ENCODE data around the gene UBE2Q2. TPM values are rescaled to one million over a fixed set of nuclear protein-coding genes. Genes with fewer than 3 reads are reported as not detected.
A peak's percentile ranks its signal among the peaks of the same experiment; 100 is the strongest.
"Not testable (repeated sequence)": the region's sequence is repeated elsewhere in the genome, so short reads cannot be mapped to it uniquely, and the experiment has no call there.

Gene UBE2Q2
- total RNA-seq, result 41.2 and 59.9 TPM in 2 replicates

DNA sequence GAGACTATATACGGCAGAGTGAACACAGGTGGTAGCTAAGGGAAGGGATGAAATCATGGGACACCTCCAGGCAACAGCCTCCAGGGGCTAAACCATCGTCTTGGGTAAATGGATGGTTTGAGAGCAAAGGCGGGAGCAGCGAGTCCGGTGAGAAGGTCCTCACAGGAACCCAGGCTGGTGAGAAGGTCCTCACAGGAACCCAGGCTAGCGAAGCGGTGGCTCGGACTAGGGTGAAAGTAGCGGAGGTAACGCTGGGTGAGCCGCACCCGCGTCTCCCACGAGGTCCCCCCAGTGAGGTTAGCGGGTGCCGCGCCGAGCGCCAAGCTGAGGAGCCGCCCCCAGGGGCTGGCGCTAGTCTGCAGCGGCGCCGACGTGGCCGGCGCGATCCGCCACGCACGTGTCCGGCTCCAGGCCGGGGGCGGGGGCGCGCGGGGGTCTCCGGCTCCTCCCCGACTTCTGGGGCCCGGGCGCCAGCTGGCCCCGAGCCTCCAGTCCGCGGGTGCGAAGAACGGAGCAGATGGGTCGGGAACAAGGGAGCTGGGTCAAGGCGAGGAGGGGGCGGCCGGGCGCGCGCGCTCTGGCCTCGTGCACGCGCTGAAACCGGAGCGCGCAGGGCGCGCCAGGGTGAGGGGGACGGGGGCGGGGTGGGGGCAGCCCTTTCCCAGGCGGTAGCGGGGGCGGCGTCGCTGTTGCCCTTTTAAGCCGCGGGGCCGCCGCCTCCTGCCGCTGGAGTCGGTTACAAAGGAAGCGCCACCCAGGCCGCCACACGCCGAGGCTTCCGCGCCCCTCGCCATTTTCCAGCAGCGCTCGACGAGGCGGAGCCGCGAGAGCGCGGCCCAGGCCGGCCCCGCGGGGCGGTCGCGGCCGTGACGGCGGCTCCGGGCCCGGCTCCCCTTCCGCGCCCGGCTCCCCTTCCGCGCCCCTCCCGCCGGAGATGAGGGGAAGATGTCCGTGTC is at the start of gene UBE2Q2:
UBE2Q2 (plus strand) TSS at position 726 of the 956 bp plus-strand sequence; CDS start at position 946, 220 bp downstream.
- DNase-seq (ENCODE audit: low read depth in 2 of 2), result peak; percentile 77 to 80

DNA sequence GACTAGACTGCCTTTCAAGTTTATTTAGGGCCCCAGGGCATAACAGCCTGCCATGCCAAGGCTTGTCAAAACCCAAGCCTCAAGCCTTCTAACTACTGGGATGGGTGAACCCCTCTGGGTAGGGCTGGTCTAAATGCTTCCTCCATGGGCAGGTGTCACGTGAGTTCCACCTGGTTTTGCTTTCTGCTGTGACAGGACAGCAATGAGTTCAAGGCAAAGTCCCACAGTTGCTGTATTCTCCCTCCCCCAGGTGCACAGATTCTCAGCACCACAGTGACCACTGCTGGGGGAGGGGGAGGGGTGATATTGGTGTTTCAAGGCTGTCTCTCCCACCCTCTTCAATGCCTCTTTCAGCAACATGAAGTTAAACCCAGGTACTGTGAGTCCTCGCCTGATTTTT is 46.9 kb upstream of the UBE2Q2 start:
- DNase-seq (ENCODE audit: low read depth in 2 of 2), result no peak

- not testable (repeated sequence) for DNase-seq (ENCODE audit: low read depth in 2 of 2)
These were observed 46.1 kb upstream of the UBE2Q2 start for GRCh38 chr15:75797146-75797545.

DNA sequence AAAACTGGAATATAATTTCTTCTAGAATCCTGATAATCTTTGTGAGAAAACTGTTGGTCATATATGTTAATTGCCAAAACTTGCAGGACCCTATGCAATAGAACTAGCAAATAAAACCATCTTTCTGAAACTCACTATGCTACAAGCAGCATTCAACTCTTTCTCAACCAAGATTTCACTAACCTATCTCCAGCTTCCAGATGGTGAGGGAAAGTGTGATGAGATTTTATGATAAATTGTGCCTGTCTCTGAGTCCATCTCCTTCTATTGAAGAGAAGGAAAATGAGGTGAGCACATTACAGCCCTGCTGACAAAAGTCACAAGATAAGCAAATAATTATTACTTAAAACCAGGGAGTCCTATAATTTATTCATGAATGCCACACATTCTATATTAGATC is 44.1 kb upstream of the UBE2Q2 start:
- no peak for DNase-seq (ENCODE audit: low read depth in 2 of 2)

- not testable (repeated sequence) for DNase-seq (ENCODE audit: low read depth in 2 of 2)
These were observed 42.8 kb upstream of the UBE2Q2 start for GRCh38 chr15:75800409-75800808.

DNA sequence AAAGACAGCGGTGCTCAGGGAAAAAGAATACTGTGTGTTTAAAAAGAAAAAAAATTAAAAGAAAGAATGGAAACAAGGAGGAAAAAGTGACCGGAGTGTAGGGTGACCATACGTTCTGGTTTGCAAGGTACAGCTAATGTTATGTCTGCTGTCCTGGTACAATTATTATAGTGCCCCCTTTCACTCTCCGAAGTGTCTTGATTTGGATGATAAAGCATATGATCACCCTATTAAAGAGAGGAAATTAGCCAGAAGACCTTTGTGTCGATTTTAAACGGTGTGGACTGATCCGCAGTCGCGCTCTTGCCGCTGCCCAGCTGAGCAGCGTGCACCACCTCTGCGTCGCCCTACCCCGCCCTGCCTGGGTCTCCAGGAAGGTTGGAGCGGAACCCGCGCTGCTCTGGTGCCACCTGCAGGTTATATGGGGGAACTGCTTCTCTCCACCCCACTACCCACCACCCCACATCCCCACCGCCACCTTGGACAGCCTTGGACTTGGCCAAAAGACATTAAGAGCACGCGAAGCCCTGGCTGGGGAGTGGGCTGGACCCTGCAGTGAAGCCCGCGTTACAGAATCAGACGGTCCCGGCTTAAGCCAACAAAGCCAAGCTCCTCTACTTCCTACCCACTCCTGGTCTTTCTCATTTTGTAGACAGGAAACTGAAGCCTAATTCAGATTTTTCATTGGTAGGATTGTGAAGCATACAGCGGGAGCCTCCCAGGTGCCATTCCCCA is 41.2 kb upstream of the UBE2Q2 start:
- peak; percentile 58 to 73 for DNase-seq (ENCODE audit: low read depth in 2 of 2)

GRCh38 chr15:75807486-75807885 is 35.8 kb upstream of the UBE2Q2 start:
- not testable (repeated sequence) for DNase-seq (ENCODE audit: low read depth in 2 of 2)

DNA sequence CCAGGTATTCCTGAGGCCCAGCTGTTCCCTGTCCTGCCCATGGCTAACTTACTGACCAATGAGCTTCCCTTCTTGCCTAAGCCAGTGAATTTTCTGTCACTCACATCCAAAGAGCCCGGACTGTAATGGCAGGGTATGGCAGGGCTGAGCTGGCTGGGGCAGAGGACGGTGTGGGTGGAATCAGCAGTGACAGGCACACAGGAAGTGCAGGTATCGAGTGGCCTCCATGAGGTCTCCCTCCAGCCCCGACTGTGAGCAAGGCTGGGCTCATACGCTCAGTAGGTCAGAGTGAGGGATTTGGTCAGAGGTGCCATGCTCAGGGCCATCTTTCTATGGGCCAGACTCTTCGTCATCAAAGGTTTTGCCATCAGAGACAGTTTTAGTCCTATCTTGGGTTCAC is 35.2 kb upstream of the UBE2Q2 start:
- not testable (repeated sequence) for DNase-seq (ENCODE audit: low read depth in 2 of 2)

GRCh38 chr15:75808563-75808962 is 34.7 kb upstream of the UBE2Q2 start:
- DNase-seq (ENCODE audit: low read depth in 2 of 2), result no peak

GRCh38 chr15:75809986-75810750 is 33.1 kb upstream of the UBE2Q2 start:
- DNase-seq (ENCODE audit: low read depth in 2 of 2), result peak; percentile 55 to 72

DNA sequence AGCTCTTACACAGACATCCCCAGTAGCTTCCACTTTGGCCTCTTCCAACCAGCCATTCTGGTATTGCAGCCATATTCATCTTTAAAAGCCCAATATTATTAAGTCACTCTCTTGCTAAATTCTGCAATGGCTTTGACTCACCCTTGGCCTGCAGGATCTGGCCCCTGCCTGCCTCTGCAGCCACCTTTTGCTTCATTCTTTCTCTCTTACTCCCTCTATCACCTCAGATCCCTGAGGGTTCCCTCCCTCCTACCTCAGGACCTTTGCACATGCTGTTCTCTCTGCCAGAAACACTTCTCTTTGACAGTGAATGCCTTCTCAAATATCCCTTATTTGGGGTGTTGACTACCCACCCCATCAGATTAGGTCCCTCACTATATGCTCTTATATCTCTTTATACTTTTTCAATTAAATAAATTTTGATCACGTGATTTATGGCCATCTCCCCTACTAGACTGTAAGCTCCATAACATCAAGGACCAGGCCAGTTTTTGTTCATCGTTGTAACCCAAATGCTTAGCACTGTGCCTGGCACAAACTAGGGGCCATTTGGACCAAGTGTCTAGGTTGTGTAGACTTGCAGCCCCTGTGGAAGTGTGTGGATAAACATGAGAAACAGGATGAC is 32.3 kb upstream of the UBE2Q2 start:
- DNase-seq (ENCODE audit: low read depth in 2 of 2), result no peak

DNA sequence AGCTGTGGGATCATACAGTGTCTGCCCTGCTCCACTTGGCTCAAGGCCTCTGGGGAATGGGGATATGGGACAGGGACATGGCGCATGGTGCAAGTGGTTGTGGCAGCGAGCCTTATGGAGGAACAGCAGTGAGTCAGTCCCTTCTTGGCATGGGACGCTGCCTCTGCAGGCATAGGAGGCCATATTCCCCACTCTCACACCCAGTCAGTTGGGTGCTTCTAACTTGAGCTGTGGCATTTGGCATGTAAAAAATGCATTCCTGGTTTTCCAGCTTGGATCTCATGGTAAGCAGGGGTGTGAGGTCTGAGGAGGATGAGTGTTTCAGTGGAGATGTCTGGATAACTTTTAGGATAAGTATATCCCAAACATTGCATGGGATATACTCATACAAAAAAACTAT is 31.6 kb upstream of the UBE2Q2 start:
- DNase-seq (ENCODE audit: low read depth in 2 of 2), result no peak

- DNase-seq (ENCODE audit: low read depth in 2 of 2), result no peak
These were observed 28.5 kb upstream of the UBE2Q2 start for GRCh38 chr15:75814794-75815193.

DNA sequence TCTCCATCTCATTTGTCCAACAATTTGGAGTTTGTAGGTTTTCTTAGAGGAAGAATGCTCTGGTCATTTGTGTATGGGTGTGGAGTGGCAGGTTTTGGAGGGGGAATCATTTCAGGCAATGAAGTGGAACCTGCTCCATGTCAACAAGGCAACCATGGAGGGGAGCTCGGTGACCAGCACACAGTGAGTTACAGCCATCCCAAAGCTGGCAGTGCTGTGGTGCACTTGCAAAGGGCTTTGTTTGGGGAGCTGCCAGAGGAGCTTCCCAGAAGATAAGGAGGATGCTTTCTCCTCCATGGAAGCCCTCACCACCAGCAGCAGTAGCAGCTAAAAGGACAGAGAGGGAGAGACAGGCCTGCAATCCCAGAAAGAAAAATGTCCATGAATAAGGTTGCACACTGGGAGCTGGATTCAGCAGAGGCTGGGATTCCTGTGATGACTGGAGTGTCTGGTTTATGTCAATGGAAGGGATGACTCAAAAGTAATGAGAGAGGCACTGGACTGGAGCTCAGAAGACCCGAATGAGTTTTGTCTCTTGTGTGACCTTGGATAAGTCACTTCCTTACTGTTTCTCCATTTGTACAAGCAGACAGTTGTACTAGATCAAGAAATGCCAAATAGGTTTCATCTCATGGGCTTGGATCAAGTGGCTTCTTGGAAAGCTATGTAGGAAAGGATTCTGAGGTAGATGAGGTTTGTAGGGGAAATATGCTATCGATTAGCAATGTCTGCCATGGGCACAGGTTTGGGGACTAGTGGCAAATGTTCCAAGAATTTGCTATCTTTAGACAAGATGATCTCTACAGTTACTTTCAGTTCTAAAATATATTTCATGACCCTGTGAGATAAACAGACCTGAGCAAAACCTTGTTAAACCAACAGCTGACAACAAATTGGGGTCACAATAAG is 27.2 kb upstream of the UBE2Q2 start:
- DNase-seq (ENCODE audit: low read depth in 2 of 2), result no peak

DNA sequence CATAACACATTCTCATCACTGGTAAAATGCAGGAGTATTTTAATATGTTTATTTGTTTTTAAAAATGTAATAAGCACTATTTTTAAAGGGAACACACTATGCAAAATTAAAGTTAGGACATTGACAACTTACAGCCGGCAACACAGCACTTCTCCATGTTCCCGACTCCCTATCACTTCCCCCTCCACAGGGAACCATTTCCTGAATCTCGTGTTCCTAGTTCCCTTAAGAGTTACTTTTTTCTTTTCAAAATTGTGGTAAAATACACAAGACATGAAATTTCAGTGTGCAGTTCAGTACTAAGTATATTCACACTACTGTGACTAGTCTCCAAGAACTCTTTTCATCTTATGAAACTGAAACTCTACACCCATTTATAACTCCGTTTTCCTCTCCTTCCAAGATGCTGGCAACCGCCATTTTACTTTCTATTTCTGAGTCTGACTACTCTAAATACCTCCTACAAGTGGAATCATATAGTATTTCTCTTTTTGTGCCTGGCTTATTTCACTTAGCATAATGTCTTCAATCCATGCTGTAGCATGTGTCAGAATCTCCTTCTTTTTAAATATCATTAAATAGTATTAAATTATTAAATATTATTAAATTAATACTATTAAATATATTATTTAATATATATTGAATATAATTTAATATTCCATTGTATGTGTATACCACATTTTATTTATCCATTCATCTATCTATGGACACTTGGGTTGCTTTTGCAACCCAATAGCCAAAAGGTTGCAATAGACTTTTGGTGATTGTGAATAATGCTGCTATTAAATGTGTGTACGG is 25.9 kb upstream of the UBE2Q2 start:
- DNase-seq (ENCODE audit: low read depth in 2 of 2), result peak in 1 of 2 donors; percentile 37

DNA sequence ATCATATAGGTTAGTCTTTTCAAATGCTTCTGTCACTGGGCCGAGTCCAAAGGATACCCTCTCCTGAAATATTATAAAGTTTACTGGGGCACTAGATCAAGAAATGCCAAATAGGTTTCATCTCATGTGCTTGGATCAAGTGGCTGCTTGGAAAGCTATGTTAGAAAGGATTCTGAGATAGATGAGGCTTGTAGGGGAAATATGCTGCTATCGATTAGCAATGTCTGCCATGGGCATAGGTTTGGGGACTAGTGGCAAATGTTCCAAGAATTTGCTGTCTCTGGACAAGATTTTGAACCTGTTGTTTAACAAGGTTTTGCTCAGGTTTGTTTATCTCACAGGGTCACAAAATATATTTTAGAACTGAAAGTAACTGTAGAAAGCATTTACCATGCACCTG is 23.0 kb upstream of the UBE2Q2 start:
- DNase-seq (ENCODE audit: low read depth in 2 of 2), result no peak

GRCh38 chr15:75821786-75822345 is 21.4 kb upstream of the UBE2Q2 start:
- DNase-seq (ENCODE audit: low read depth in 2 of 2), result no peak

DNA sequence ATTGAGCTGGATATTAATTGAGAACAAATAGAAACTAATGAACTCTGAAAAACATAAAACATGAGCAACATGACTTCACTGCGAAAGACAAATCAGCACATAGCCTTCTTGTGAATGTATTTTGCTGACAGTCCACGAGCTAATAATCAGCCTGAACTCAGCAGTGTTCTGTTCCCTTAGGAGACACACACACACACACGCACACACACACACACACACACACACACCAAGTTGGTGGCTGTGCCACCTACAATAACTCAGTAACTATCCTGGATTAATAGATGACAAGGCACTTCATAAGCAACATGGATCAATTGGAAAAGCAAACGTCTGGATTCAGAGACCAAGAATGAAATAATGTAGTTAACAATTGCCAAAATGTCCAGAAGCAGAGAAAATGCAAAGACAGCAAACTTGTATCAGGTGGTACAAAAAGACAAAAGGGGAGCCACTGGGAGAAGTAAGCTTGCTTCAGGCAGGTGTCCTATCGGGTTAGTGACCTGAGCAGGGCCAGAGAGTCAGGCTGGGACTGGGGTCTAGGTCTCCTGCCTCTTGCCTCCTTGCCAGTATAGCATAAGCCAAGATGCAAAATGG is 20.5 kb upstream of the UBE2Q2 start:
- no peak for DNase-seq (ENCODE audit: low read depth in 2 of 2)

Measured in lung microvascular endothelial cell (primary cell).